GM21367 (cell line): Measurements from ENCODE around the gene TMEM60.
"Not testable (repeated sequence)": the region's sequence is repeated elsewhere in the genome, so short reads cannot be mapped to it uniquely, and the experiment has no call there.

ENCODE experiments used
- ATAC-seq: cut with Tn5 transposase; IDR thresholded peaks from one replicate; pipeline ENCODE4 v1.9.1; 2021; ENCODE audit not compliant: unreplicated experiment

The TMEM60 gene

GRCh38 chr7:77812290-77812685 is 14.1 kb upstream of the TMEM60 start:
- no peak for ATAC-seq

- ATAC-seq, result no peak
Observed at GRCh38 chr7:77811516-77812289, 13.5 kb upstream of the TMEM60 start.

GRCh38 chr7:77808517-77808916 is 10.3 kb upstream of the TMEM60 start:
- ATAC-seq, result no peak

- ATAC-seq, result no peak
Observed at GRCh38 chr7:77806425-77806824, 8.2 kb upstream of the TMEM60 start.

GRCh38 chr7:77802557-77803405 is 4.5 kb upstream of the TMEM60 start:
- no peak for ATAC-seq

- ATAC-seq, result no peak
Observed at GRCh38 chr7:77800730-77801129, 2.5 kb upstream of the TMEM60 start.

- ATAC-seq, result no peak
Observed at GRCh38 chr7:77800158-77800557, 1.9 kb upstream of the TMEM60 start.

GRCh38 chr7:77799078-77799964 is 1.1 kb upstream of the TMEM60 start:
- no peak for ATAC-seq

GRCh38 chr7:77797734-77798393 is 370 bp downstream of the TMEM60 start:
- peak; percentile 19 for ATAC-seq

- ATAC-seq, result no peak
Observed at GRCh38 chr7:77796960-77797359, 1.3 kb downstream of the TMEM60 start.

GRCh38 chr7:77796109-77796508 is 2.1 kb downstream of the TMEM60 start:
- no peak for ATAC-seq

- no peak for ATAC-seq
Observed at GRCh38 chr7:77794000-77794399, 4.2 kb downstream of the TMEM60 start.

GRCh38 chr7:77791956-77792355 is 6.3 kb downstream of the TMEM60 start:
- ATAC-seq, result no peak

- ATAC-seq, result no peak
Observed at GRCh38 chr7:77791336-77791735, 6.9 kb downstream of the TMEM60 start.

- no peak for ATAC-seq
Observed at GRCh38 chr7:77788327-77788902, 9.8 kb downstream of the TMEM60 start.

- no peak for ATAC-seq
Observed at GRCh38 chr7:77786741-77787140, 11.5 kb downstream of the TMEM60 start.

- no peak for ATAC-seq
Observed at GRCh38 chr7:77786018-77786417, 12.2 kb downstream of the TMEM60 start.

- not testable (repeated sequence) for ATAC-seq
Observed at GRCh38 chr7:77784426-77784825, 13.8 kb downstream of the TMEM60 start.

- no peak for ATAC-seq
Observed at GRCh38 chr7:77783545-77783944, 14.7 kb downstream of the TMEM60 start.

GRCh38 chr7:77783111-77783510 is 15.1 kb downstream of the TMEM60 start:
- no peak for ATAC-seq
